IPS-18c (cell line): ENCODE results near the gene YARS1.

ENCODE experiments used
- H3K4me3 ChIP-seq: 2 replicates; pipeline ENCODE4 v1.7.0; 2013; ENCODE audit warnings: low read depth, mild to moderate bottlenecking, low read length, moderate library complexity; ENCODE audit not compliant: insufficient read depth
- H3K9me3 ChIP-seq: one replicate; pipeline ENCODE4 v1.6.1; 2013; ENCODE audit warnings: mild to moderate bottlenecking, low read length, moderate library complexity; ENCODE audit not compliant: control insufficient read depth, insufficient read depth

Gene YARS1

GRCh38 chr1:32817159-32817814 lies at the start of gene YARS1, which contains the start of gene S100PBP:
Gene YARS1, minus strand, starts transcription at chr1:32817358. Its CDS starts 114 bp downstream, at chr1:32817244.
Gene S100PBP, plus strand, starts transcription at chr1:32817653. Its CDS starts 8,447 bp downstream, at chr1:32826100.
- no peaks in the 10 kb centered on the region for H3K9me3 ChIP-seq
- peak within 1 kb of the TSS; percentile 83 for H3K4me3 ChIP-seq

- Histone ChIP-seq H3K4me3 (no peak overlapping the region), H3K9me3 (no peaks in the 10 kb centered on the region)
Observed at GRCh38 chr1:32865639-32866405, 48.7 kb upstream of the YARS1 start.

- Histone ChIP-seq H3K4me3 (no peak overlapping the region), H3K9me3 (no peaks in the 10 kb centered on the region)
Observed at GRCh38 chr1:32864375-32865019, 47.3 kb upstream of the YARS1 start.

- Histone ChIP-seq H3K4me3 (no peak overlapping the region), H3K9me3 (no peaks in the 10 kb centered on the region)
Observed at GRCh38 chr1:32863881-32864245, 46.7 kb upstream of the YARS1 start.

GRCh38 chr1:32863218-32863880 lies 46.2 kb upstream of the YARS1 start:
- H3K9me3 ChIP-seq, result no peaks in the 10 kb centered on the region

GRCh38 chr1:32861904-32862695 lies 44.9 kb upstream of the YARS1 start:
- no peaks in the 10 kb centered on the region for H3K9me3 ChIP-seq
- H3K4me3 ChIP-seq, result no peak overlapping the region

More at GRCh38 chr1:32863218-32863880, 46.2 kb upstream of the YARS1 start:
- H3K4me3 ChIP-seq, result no peak overlapping the region

- no peaks in the 10 kb centered on the region for H3K9me3 ChIP-seq
- H3K4me3 ChIP-seq, result no peak overlapping the region
Observed at GRCh38 chr1:32860566-32860965, 43.4 kb upstream of the YARS1 start.

GRCh38 chr1:32859915-32860314 lies 42.8 kb upstream of the YARS1 start:
- Histone ChIP-seq H3K9me3 (no peaks in the 10 kb centered on the region), H3K4me3 (no peak overlapping the region)

GRCh38 chr1:32858791-32859190 lies 41.6 kb upstream of the YARS1 start:
- Histone ChIP-seq H3K4me3 (no peak overlapping the region), H3K9me3 (no peaks in the 10 kb centered on the region)

GRCh38 chr1:32858136-32858535 lies 41.0 kb upstream of the YARS1 start:
- Histone ChIP-seq H3K9me3 (no peaks in the 10 kb centered on the region), H3K4me3 (no peak overlapping the region)

GRCh38 chr1:32855861-32856617 lies 38.9 kb upstream of the YARS1 start:
- H3K9me3 ChIP-seq, result no peaks in the 10 kb centered on the region
- H3K4me3 ChIP-seq, result no peak overlapping the region

- H3K4me3 ChIP-seq, result no peak overlapping the region
- no peaks in the 10 kb centered on the region for H3K9me3 ChIP-seq
Observed at GRCh38 chr1:32848354-32849063, 31.4 kb upstream of the YARS1 start.

GRCh38 chr1:32831878-32832277 lies 14.7 kb upstream of the YARS1 start:
- Histone ChIP-seq H3K4me3 (no peak overlapping the region), H3K9me3 (no peaks in the 10 kb centered on the region)

GRCh38 chr1:32830092-32830852 lies 13.1 kb upstream of the YARS1 start:
- H3K4me3 ChIP-seq, result no peak overlapping the region

GRCh38 chr1:32828341-32828740 lies 11.2 kb upstream of the YARS1 start:
- H3K9me3 ChIP-seq, result no peaks in the 10 kb centered on the region
- H3K4me3 ChIP-seq, result no peak overlapping the region

More at GRCh38 chr1:32830092-32830852, 13.1 kb upstream of the YARS1 start:
- no peaks in the 10 kb centered on the region for H3K9me3 ChIP-seq
